ENCODE data around the gene UBALD2. TPM values are rescaled to one million over a fixed set of nuclear protein-coding genes. Genes with fewer than 3 reads are reported as not detected.
"Not testable (repeated sequence)": the region's sequence is repeated elsewhere in the genome, so short reads cannot be mapped to it uniquely, and the experiment has no call there.

The UBALD2 gene
- total RNA-seq (2014; rRNA removed; shearing (Covaris generic)) = 45.0 and 54.5 TPM in 2 replicates
- 166 and 169 TPM in 2 replicates for polyA plus RNA-seq (2015; cell fraction: cytosol; rRNA removed)
- polyA plus RNA-seq (2015; cell fraction: nucleus; rRNA removed) = 91.4 and 94.6 TPM in 2 replicates

GRCh38 chr17:76264755-76265623 lies at the start of gene UBALD2:
Gene UBALD2, plus strand, starts transcription at chr17:76265348. Its CDS starts 158 bp downstream, at chr17:76265506.
- in situ Hi-C loops (cut with HindIII; ENCODE audit: low pct_unique_long_range_greater_than_20kb, low sequenced_read_pairs) = no loop called here
- peak; percentile 100 for DNase-seq (ENCODE audit: low read depth, low spot score)

GRCh38 chr17:76217081-76217480 lies 48.1 kb upstream of the UBALD2 start:
- in situ Hi-C loops (cut with HindIII; ENCODE audit: low pct_unique_long_range_greater_than_20kb, low sequenced_read_pairs) = no loop called here
- DNase-seq (ENCODE audit: low read depth, low spot score) = no peak

GRCh38 chr17:76219670-76220383 lies 45.3 kb upstream of the UBALD2 start:
- DNase-seq (ENCODE audit: low read depth, low spot score) = no peak
- in situ Hi-C loops (cut with HindIII; ENCODE audit: low pct_unique_long_range_greater_than_20kb, low sequenced_read_pairs) = no loop called here

- no peak for DNase-seq (ENCODE audit: low read depth, low spot score)
- in situ Hi-C loops (cut with HindIII; ENCODE audit: low pct_unique_long_range_greater_than_20kb, low sequenced_read_pairs) = no loop called here
These were observed 41.3 kb upstream of the UBALD2 start for GRCh38 chr17:76223802-76224201.

GRCh38 chr17:76225373-76226086 lies 39.6 kb upstream of the UBALD2 start:
- DNase-seq (ENCODE audit: low read depth, low spot score); in situ Hi-C loops (cut with HindIII; ENCODE audit: low pct_unique_long_range_greater_than_20kb, low sequenced_read_pairs): not testable (repeated sequence)

- in situ Hi-C loops (cut with HindIII; ENCODE audit: low pct_unique_long_range_greater_than_20kb, low sequenced_read_pairs); DNase-seq (ENCODE audit: low read depth, low spot score): not testable (repeated sequence)
These were observed 38.4 kb upstream of the UBALD2 start for GRCh38 chr17:76226749-76227148.

GRCh38 chr17:76232342-76232741 lies 32.8 kb upstream of the UBALD2 start:
- in situ Hi-C loops (cut with HindIII; ENCODE audit: low pct_unique_long_range_greater_than_20kb, low sequenced_read_pairs) = no loop called here
- DNase-seq (ENCODE audit: low read depth, low spot score) = no peak

GRCh38 chr17:76233588-76234353 lies 31.4 kb upstream of the UBALD2 start:
- no peak for DNase-seq (ENCODE audit: low read depth, low spot score)
- in situ Hi-C loops (cut with HindIII; ENCODE audit: low pct_unique_long_range_greater_than_20kb, low sequenced_read_pairs) = no loop called here

- no peak for DNase-seq (ENCODE audit: low read depth, low spot score)
- in situ Hi-C loops (cut with HindIII; ENCODE audit: low pct_unique_long_range_greater_than_20kb, low sequenced_read_pairs) = no loop called here
These were observed 30.8 kb upstream of the UBALD2 start for GRCh38 chr17:76234354-76234679.

- in situ Hi-C loops (cut with HindIII; ENCODE audit: low pct_unique_long_range_greater_than_20kb, low sequenced_read_pairs) = no loop called here
- DNase-seq (ENCODE audit: low read depth, low spot score) = no peak
These were observed 29.3 kb upstream of the UBALD2 start for GRCh38 chr17:76235883-76236282.

- DNase-seq (ENCODE audit: low read depth, low spot score) = no peak
- in situ Hi-C loops (cut with HindIII; ENCODE audit: low pct_unique_long_range_greater_than_20kb, low sequenced_read_pairs) = no loop called here
These were observed 28.5 kb upstream of the UBALD2 start for GRCh38 chr17:76236603-76237002.

- DNase-seq (ENCODE audit: low read depth, low spot score) = no peak
- in situ Hi-C loops (cut with HindIII; ENCODE audit: low pct_unique_long_range_greater_than_20kb, low sequenced_read_pairs) = no loop called here
These were observed 27.3 kb upstream of the UBALD2 start for GRCh38 chr17:76237859-76238313.

GRCh38 chr17:76238847-76239537 lies 26.2 kb upstream of the UBALD2 start:
- DNase-seq (ENCODE audit: low read depth, low spot score) = no peak
- in situ Hi-C loops (cut with HindIII; ENCODE audit: low pct_unique_long_range_greater_than_20kb, low sequenced_read_pairs) = no loop called here

- in situ Hi-C loops (cut with HindIII; ENCODE audit: low pct_unique_long_range_greater_than_20kb, low sequenced_read_pairs) = no loop called here
- DNase-seq (ENCODE audit: low read depth, low spot score) = peak; percentile 37
These were observed 25.4 kb upstream of the UBALD2 start for GRCh38 chr17:76239538-76240274.

- DNase-seq (ENCODE audit: low read depth, low spot score) = peak; percentile 73
- in situ Hi-C loops (cut with HindIII; ENCODE audit: low pct_unique_long_range_greater_than_20kb, low sequenced_read_pairs) = no loop called here
These were observed 24.5 kb upstream of the UBALD2 start, which contains the start of gene RNF157 for GRCh38 chr17:76240461-76241203. Gene RNF157, minus strand, starts transcription at chr17:76240493. Its CDS starts 253 bp downstream, at chr17:76240240.

- in situ Hi-C loops (cut with HindIII; ENCODE audit: low pct_unique_long_range_greater_than_20kb, low sequenced_read_pairs) = no loop called here
- DNase-seq (ENCODE audit: low read depth, low spot score) = no peak
These were observed 24.0 kb upstream of the UBALD2 start for GRCh38 chr17:76241204-76241538.
